Coronary artery (tissue), 2 donors: ENCODE data around the gene USP5.

Source experiments
- DNase-seq: peaks from one replicate; pipeline ENCODE4 v3.0.0-alpha.2; 2017; ENCODE audit warnings: low spot score
- H3K27ac ChIP-seq, 2 donors: fragments of 200-600 bp; sonication (generic); one replicate each; pipeline ENCODE4 v1.5.1; 2016 to 2019
- H3K4me3 ChIP-seq: fragments of 200-600 bp; sonication (generic); 2 replicates; pipeline ENCODE4 v1.5.1; 2016; ENCODE audit warnings: mild to moderate bottlenecking, moderate library complexity
- CTCF ChIP-seq: fragments of 200-600 bp; sonication (generic); IDR thresholded peaks from one replicate; pipeline ENCODE4 v1.5.1; 2019; ENCODE audit warnings: antibody characterized with exemption

The USP5 gene

GRCh38 chr12:6837370-6838060 is 14.4 kb upstream of the USP5 start:
- no peak overlapping the region for H3K27ac ChIP-seq
- no peak overlapping the region for H3K4me3 ChIP-seq
- no peak for TF ChIP-seq CTCF
- DNase-seq, result no peak

GRCh38 chr12:6838854-6839253 is 13.1 kb upstream of the USP5 start:
- no peak for DNase-seq
- TF ChIP-seq CTCF, result no peak
- Histone ChIP-seq H3K27ac (no peak overlapping the region), H3K4me3 (no peak overlapping the region)

- DNase-seq, result no peak
- H3K27ac ChIP-seq, result no peak overlapping the region
- H3K4me3 ChIP-seq, result no peak overlapping the region
- no peak for TF ChIP-seq CTCF
These were observed 12.3 kb upstream of the USP5 start for GRCh38 chr12:6839482-6840201.

GRCh38 chr12:6840330-6840729 is 11.6 kb upstream of the USP5 start:
- no peak overlapping the region for H3K4me3 ChIP-seq
- no peak for TF ChIP-seq CTCF
- no peak overlapping the region for H3K27ac ChIP-seq
- no peak for DNase-seq

GRCh38 chr12:6840761-6841515 is 11.0 kb upstream of the USP5 start, which contains the start of gene GNB3:
Gene GNB3 (plus strand): TSS chr12:6840925. CDS start chr12:6841288, 363 bp downstream.
- DNase-seq, result no peak
- Histone ChIP-seq H3K4me3 (no peak within 1 kb of the TSS), H3K27ac (no peak within 1 kb of the TSS)
- no peak for TF ChIP-seq CTCF

- TF ChIP-seq CTCF, result no peak
- no peak overlapping the region for H3K27ac ChIP-seq
- no peak for DNase-seq
- no peak overlapping the region for H3K4me3 ChIP-seq
These were observed 9.9 kb upstream of the USP5 start for GRCh38 chr12:6842075-6842474.
